Tibial nerve (tissue), 4 donors: Measurements from ENCODE around the gene TLN1.

Experiments
- EP300 ChIP-seq, 2 donors: sonication (generic); formaldehyde crosslinking; IDR thresholded peaks; one replicate each; pipeline ENCODE4 v1.6.1; 2017; ENCODE audit warnings: antibody characterized with exemption in 2 of 2, mild to moderate bottlenecking in 1 of 2
- POLR2A ChIP-seq, 2 donors: fragments of 450-650 bp; IDR thresholded peaks; one replicate each; pipeline ENCODE4 v1.6.1; 2017; ENCODE audit warnings: antibody characterized with exemption in 2 of 2, mild to moderate bottlenecking in 2 of 2, moderate library complexity in 2 of 2
- TF ChIP-seq, protein P1 (sequence below), 5 experiments: fragments of 200-600 bp in 3 of 5; fragments of 450-650 bp in 2 of 5; sonication (generic) in 3 of 5; IDR thresholded peaks; one replicate each; pipeline ENCODE4 v1.5.1; 2016 to 2019; ENCODE audit warnings: antibody characterized with exemption in 5 of 5, mild to moderate bottlenecking in 3 of 5, moderate library complexity in 2 of 5

DNA sequence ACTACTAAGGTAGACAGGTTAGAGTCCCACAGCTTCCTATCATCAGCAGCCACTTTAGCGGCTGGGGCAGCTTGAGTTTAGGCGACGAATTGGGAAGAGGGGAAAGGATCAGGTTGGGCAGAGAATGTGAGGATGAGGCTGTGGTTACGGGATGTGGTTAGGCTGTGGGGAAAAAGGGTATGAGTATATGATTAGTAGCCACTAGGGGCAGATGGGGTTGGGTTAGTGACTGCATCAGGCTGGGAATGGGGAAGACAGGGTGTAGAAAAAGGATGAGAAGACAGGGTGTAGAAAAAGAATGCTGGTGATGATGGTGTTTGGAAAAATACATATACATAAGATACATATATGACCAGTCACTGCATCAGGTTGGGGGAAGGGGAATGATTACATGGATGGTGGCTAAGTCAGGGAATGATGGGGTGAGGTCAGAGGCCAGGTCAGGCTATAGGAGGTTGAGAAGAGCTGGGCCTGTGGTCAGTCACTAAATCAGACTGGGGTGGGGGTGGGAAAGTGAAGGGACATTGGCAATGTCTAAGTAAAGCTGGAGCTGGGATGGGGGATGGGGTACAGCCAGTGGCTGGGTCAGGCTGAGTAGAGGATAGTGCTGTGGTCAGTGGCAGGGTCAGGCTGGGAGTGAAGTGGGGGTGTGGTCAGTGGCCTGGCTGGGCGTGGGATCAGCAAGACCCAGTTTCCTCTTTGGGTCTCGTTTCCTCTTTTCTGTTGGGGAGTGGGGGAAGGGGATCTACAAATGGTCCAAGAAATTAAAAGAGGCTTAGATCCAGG is 2.1 kb downstream of the TLN1 start:
- TF ChIP-seq, protein P1, sequence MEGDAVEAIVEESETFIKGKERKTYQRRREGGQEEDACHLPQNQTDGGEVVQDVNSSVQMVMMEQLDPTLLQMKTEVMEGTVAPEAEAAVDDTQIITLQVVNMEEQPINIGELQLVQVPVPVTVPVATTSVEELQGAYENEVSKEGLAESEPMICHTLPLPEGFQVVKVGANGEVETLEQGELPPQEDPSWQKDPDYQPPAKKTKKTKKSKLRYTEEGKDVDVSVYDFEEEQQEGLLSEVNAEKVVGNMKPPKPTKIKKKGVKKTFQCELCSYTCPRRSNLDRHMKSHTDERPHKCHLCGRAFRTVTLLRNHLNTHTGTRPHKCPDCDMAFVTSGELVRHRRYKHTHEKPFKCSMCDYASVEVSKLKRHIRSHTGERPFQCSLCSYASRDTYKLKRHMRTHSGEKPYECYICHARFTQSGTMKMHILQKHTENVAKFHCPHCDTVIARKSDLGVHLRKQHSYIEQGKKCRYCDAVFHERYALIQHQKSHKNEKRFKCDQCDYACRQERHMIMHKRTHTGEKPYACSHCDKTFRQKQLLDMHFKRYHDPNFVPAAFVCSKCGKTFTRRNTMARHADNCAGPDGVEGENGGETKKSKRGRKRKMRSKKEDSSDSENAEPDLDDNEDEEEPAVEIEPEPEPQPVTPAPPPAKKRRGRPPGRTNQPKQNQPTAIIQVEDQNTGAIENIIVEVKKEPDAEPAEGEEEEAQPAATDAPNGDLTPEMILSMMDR (IDR thresholded peaks at IDR 0.05) = peak; percentile 26 to 64 (median 38)
- no peak for TF ChIP-seq POLR2A (IDR thresholded peaks at IDR 0.05)
- TF ChIP-seq EP300 (IDR thresholded peaks at IDR 0.05) = no peak
